ENCODE results near the gene NOS3.

- TF ChIP-seq EZH2 (IDR thresholded peaks at IDR 0.05; ENCODE audit: borderline replicate concordance, insufficient read depth, low read length, poor library complexity, severe bottlenecking), result no peak
- TF ChIP-seq CTCF (IDR thresholded peaks at IDR 0.05; ENCODE audit: poor library complexity, severe bottlenecking), result no peak
- TF ChIP-seq POLR2AphosphoS5 (IDR thresholded peaks at IDR 0.05), result no peak
Measured at GRCh38 chr7:150945853-150946420, 44.9 kb upstream of the NOS3 start.
